Panc1 (cell line): Measurements from ENCODE around the gene STARD8. TPM values are rescaled to one million over a fixed set of nuclear protein-coding genes. Genes with fewer than 3 reads are reported as not detected.

Experiments
- ATAC-seq: fragments of 200-7000 bp; cut with Tn5 transposase; 2 replicates; pipeline ENCODE4 v1.9.1; 2020; ENCODE audit warnings: mild to moderate bottlenecking, moderate library complexity
- BruUV-seq: library from RNA; stranded (reverse); fragments of 400-500 nt; replicated peaks from 2 replicates; lab custom pipeline; 2021; lab: Mats Ljungman, UMichigan
- CTCF ChIA-PET: fragments of 300-600 bp; sonication (Branson Sonifier 250); formaldehyde crosslinking; loops from one replicate; lab custom pipeline; 2022; ENCODE audit warnings: antibody characterized with exemption; lab: Charles Lee
- POLR2A ChIA-PET: fragments of 300-600 bp; sonication (Branson Sonifier 250); formaldehyde crosslinking; loops from one replicate; lab custom pipeline; 2022; ENCODE audit warnings: antibody characterized with exemption; lab: Charles Lee
- DNase-seq: peaks from one replicate; pipeline ENCODE4 v3.0.0-alpha.2; 2010; ENCODE audit warnings: low read depth, low spot score
- H3K27ac ChIP-seq: 2 replicates; pipeline ENCODE4 v1.5.1; 2011; ENCODE audit warnings: mild to moderate bottlenecking, low read length, inconsistent platforms
- H3K27me3 ChIP-seq: fragments of 200-500 bp; sonication (Bioruptor generic); 2 replicates; pipeline ENCODE4 v1.6.0; 2014; ENCODE audit warnings: low read length, inconsistent platforms; ENCODE audit not compliant: control insufficient read depth, insufficient read depth
- H3K36me3 ChIP-seq: fragments of 200-500 bp; sonication (Bioruptor generic); 2 replicates; pipeline ENCODE4 v1.5.1; 2014; ENCODE audit warnings: inconsistent platforms, mild to moderate bottlenecking, low read length, moderate library complexity; ENCODE audit not compliant: control insufficient read depth, insufficient read depth
- H3K4me1 ChIP-seq: 2 replicates; pipeline ENCODE4 v1.5.1; 2011; ENCODE audit warnings: inconsistent platforms, mild to moderate bottlenecking, low read length, moderate library complexity; ENCODE audit not compliant: control insufficient read depth, insufficient read depth
- H3K4me3 ChIP-seq, 2 experiments: 2 replicates each; pipeline ENCODE4 v1.5.1; 2011 to 2012; ENCODE audit warnings: low read depth in 2 of 2, low read length in 2 of 2, mild to moderate bottlenecking in 2 of 2, inconsistent platforms in 1 of 2, moderate library complexity in 1 of 2
- H3K9me3 ChIP-seq: fragments of 200-500 bp; sonication (Bioruptor generic); 2 replicates; pipeline ENCODE4 v1.5.1; 2014; ENCODE audit warnings: low read depth, mild to moderate bottlenecking, inconsistent platforms, low read length, moderate library complexity; ENCODE audit not compliant: control insufficient read depth, insufficient read depth
- POLR2AphosphoS5 ChIP-seq: IDR thresholded peaks from 2 replicates; pipeline ENCODE4 v1.6.1; 2012; ENCODE audit warnings: mild to moderate bottlenecking, low read depth, low read length, moderate library complexity
- REST ChIP-seq, 2 experiments: IDR thresholded peaks; 2 replicates each; pipeline ENCODE4 v1.6.1; 2011 to 2012; ENCODE audit warnings: low read depth in 2 of 2, control low read depth in 1 of 2, low read length in 1 of 2, mild to moderate bottlenecking in 1 of 2, moderate library complexity in 1 of 2; ENCODE audit not compliant: insufficient read depth in 1 of 2
- SIN3A ChIP-seq: IDR thresholded peaks from 2 replicates; pipeline ENCODE4 v1.6.1; 2012; ENCODE audit warnings: low read depth, mild to moderate bottlenecking, low read length, moderate library complexity, borderline replicate concordance; ENCODE audit not compliant: insufficient read depth
- TCF7L2 ChIP-seq: IDR thresholded peaks from 2 replicates; pipeline ENCODE4 v1.6.1; 2011; ENCODE audit warnings: mild to moderate bottlenecking, low read depth, low read length, inconsistent platforms
- in situ Hi-C: cut with HindIII; loops from 2 replicates; pipeline ENCODE4 v1.10.0; 2016; ENCODE audit warnings: low sequenced_read_pairs, low pct_unique_long_range_greater_than_20kb
- intact Hi-C: fragments of 100-400 bp; cut with micrococcal nuclease; formaldehyde crosslinking; loops from one replicate; pipeline ENCODE4 v1.10.0; 2022; ENCODE audit not compliant: unreplicated experiment
- total RNA-seq: library from RNA; stranded (reverse); gene quantifications from one replicate; pipeline ENCODE4 v1.2.1, GENCODE V29; 2021; ENCODE audit not compliant: unreplicated experiment
- TF ChIP-seq, protein P1 (sequence below): fragments of 450-650 bp; IDR thresholded peaks from 2 replicates; pipeline ENCODE4 v1.5.1; 2017; ENCODE audit warnings: mild to moderate bottlenecking

The STARD8 gene
- total RNA-seq, 1 experiment from 2014 or later: 4.6 TPM

GRCh38 chrX:68727696-68728095, 80.2 kb downstream of the STARD8 start:
- Histone ChIP-seq H3K27ac (no peak overlapping the region), H3K27me3 (no peaks in the 10 kb centered on the region), H3K9me3 (no peaks in the 10 kb centered on the region), H3K4me1 (no peaks in the 10 kb centered on the region), H3K36me3 (no peaks in the 10 kb centered on the region), H3K4me3 (no peak overlapping the region)
- intact Hi-C loops: no loop called here
- no peak for DNase-seq
- no peak for ATAC-seq
- no peak for TF ChIP-seq SIN3A
- no peak for TF ChIP-seq REST (IDR thresholded peaks at IDR 0.05; ENCODE audit: insufficient read depth in 1 of 2, low read depth in 2 of 2, low read length in 1 of 2)
- TF ChIP-seq TCF7L2: no peak
- no peak for TF ChIP-seq POLR2AphosphoS5
- TF ChIP-seq, protein P1, sequence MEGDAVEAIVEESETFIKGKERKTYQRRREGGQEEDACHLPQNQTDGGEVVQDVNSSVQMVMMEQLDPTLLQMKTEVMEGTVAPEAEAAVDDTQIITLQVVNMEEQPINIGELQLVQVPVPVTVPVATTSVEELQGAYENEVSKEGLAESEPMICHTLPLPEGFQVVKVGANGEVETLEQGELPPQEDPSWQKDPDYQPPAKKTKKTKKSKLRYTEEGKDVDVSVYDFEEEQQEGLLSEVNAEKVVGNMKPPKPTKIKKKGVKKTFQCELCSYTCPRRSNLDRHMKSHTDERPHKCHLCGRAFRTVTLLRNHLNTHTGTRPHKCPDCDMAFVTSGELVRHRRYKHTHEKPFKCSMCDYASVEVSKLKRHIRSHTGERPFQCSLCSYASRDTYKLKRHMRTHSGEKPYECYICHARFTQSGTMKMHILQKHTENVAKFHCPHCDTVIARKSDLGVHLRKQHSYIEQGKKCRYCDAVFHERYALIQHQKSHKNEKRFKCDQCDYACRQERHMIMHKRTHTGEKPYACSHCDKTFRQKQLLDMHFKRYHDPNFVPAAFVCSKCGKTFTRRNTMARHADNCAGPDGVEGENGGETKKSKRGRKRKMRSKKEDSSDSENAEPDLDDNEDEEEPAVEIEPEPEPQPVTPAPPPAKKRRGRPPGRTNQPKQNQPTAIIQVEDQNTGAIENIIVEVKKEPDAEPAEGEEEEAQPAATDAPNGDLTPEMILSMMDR: no peak
- in situ Hi-C loops: no loop called here
- POLR2A ChIA-PET: no interaction called here
- CTCF ChIA-PET: interaction anchor here (0.8 kb wide), 1 partner anchor 8 kb away, joined by 3 read pairs; no protein-coding TSS in a partner anchor
- BruUV-seq: no TSS peak

- TF ChIP-seq, protein P1: no peak
- TF ChIP-seq TCF7L2 (no peak), REST (IDR thresholded peaks at IDR 0.05; ENCODE audit: insufficient read depth in 1 of 2, low read depth in 2 of 2, low read length in 1 of 2) (no peak), POLR2AphosphoS5 (no peak), SIN3A (no peak)
Measured at GRCh38 chrX:68728186-68728585, 80.7 kb downstream of the STARD8 start.

More at GRCh38 chrX:68728186-68728585, 80.7 kb downstream of the STARD8 start:
- POLR2A ChIA-PET: no interaction called here
- Histone ChIP-seq H3K36me3 (no peaks in the 10 kb centered on the region), H3K4me3 (no peak overlapping the region), H3K4me1 (no peaks in the 10 kb centered on the region), H3K27me3 (no peaks in the 10 kb centered on the region), H3K9me3 (no peaks in the 10 kb centered on the region), H3K27ac (no peak overlapping the region)
- BruUV-seq: no TSS peak
- ATAC-seq (no peak), DNase-seq (no peak)
- intact Hi-C loops: no loop called here
- CTCF ChIA-PET: no interaction called here
- in situ Hi-C loops: no loop called here
